GM08714 (cell line): Measurements from ENCODE around the gene REG4.
"Not testable (repeated sequence)": the region's sequence is repeated elsewhere in the genome, so short reads cannot be mapped to it uniquely, and the experiment has no call there.

Source experiments
- H3K4me3 ChIP-seq: fragments of 200-500 bp; sonication (Bioruptor generic); 2 replicates; pipeline ENCODE4 v1.5.1; 2014; ENCODE audit warnings: mild to moderate bottlenecking, low read length, inconsistent platforms
- ZNF274 ChIP-seq: IDR thresholded peaks from 2 replicates; pipeline ENCODE4 v1.6.1; 2012; ENCODE audit warnings: mild to moderate bottlenecking, low read depth, low read length

The REG4 gene

DNA sequence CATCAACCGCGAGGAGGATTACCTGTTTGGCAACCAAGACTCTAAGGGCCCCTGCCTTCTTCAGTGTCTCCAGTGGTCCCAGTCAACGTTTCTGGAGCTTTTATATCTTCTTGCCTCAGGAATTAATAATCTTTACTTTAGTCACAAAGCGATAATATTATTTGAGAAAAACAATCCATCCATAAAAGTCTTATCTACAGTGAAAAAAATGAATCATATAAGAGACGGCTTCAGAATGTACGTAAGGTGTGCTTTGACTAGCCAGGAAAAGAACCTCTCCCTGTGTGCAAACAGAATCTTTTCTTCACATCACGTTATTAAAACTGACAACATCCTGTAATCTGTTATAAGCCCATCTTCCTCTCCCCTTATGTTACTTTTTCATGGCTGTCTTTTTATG lies at the start of gene REG4:
Gene REG4 (minus strand): TSS at position 74 of the 400 bp plus-strand sequence. CDS start 2,691 bp downstream, outside the sequence.
- no peak for TF ChIP-seq ZNF274
- no peak within 1 kb of the TSS for H3K4me3 ChIP-seq

GRCh38 chr1:119859647-119860046 lies 48.4 kb upstream of the REG4 start:
- TF ChIP-seq ZNF274, result no peak
- H3K4me3 ChIP-seq, result no peak overlapping the region

- not testable (repeated sequence) for H3K4me3 ChIP-seq
Observed at GRCh38 chr1:119858556-119859214, 47.4 kb upstream of the REG4 start.

DNA sequence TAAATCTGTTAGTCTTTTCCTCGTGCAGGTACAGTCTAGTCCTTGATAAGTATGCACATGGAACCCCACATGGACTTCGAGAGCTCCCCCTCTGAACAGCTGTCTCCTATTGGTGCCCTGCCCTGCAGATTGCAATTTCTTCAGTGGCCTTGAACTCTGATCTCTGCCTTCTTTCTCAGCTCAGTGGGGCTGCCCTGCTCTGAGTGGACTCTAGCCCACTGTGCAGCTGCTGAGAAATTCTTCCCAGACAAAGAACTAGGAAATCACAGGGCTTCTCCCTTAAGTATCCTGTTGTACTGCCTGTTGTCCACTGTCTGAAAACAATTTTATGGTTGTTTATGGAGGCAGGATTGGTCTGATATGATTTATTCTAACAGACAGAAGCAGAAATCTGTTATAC lies 46.9 kb upstream of the REG4 start:
- H3K4me3 ChIP-seq, result no peak overlapping the region
- no peak for TF ChIP-seq ZNF274

GRCh38 chr1:119853155-119853554 lies 41.9 kb upstream of the REG4 start:
- TF ChIP-seq ZNF274, result no peak
- no peak overlapping the region for H3K4me3 ChIP-seq

GRCh38 chr1:119844206-119844605 lies 32.9 kb upstream of the REG4 start:
- H3K4me3 ChIP-seq, result not testable (repeated sequence)

- H3K4me3 ChIP-seq, result no peak overlapping the region
- TF ChIP-seq ZNF274, result no peak
Observed at GRCh38 chr1:119841306-119841705, 30.0 kb upstream of the REG4 start.

- H3K4me3 ChIP-seq, result no peak overlapping the region
- no peak for TF ChIP-seq ZNF274
Observed at GRCh38 chr1:119840745-119841144, 29.5 kb upstream of the REG4 start.

DNA sequence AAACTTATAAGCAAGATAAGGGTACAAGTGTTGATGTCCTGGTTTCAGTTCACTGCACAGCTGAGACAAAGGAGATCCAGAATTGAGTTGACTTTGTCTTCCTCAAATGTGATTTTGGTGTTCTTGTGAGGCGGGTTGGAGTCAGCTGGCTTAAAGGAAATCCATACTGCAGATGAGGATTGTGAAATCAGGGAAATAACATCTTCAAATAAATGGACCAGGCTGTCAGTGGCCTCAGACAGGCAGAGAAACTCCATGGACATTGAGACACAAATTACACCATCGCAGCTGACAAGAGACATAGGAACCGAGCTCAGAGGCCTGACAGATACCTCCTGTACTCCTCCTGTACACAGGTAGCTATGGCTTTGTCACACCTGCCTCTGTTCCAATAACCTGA lies 27.0 kb upstream of the REG4 start:
- TF ChIP-seq ZNF274, result no peak
- H3K4me3 ChIP-seq, result no peak overlapping the region

GRCh38 chr1:119834990-119835389 lies 23.7 kb upstream of the REG4 start:
- H3K4me3 ChIP-seq, result no peak overlapping the region
- no peak for TF ChIP-seq ZNF274

GRCh38 chr1:119831027-119831426 lies 19.8 kb upstream of the REG4 start:
- no peak overlapping the region for H3K4me3 ChIP-seq

DNA sequence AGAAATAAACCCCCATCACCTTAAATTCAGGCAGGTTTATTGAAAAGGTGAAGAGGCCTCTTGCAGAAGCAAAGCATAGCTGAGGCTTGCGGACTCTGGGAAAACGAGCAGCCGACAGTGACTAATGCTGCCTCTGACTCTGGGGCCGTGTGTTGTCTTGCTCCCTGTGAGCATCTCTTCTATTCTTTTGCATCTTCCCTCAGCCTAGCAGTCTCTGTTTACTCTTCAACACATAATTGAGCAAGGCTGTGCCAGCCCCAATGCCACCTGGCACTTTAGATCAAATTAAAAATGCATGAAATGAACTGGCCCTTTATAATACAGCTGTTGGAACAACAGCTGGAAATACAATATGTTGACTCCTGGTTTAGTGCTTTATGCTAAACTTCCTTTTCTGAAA lies 18.4 kb upstream of the REG4 start:
- no peak for TF ChIP-seq ZNF274
- no peak overlapping the region for H3K4me3 ChIP-seq

More at GRCh38 chr1:119831027-119831426, 19.8 kb upstream of the REG4 start:
- no peak for TF ChIP-seq ZNF274

- H3K4me3 ChIP-seq, result not testable (repeated sequence)
Observed at GRCh38 chr1:119829006-119829405, 17.7 kb upstream of the REG4 start.

DNA sequence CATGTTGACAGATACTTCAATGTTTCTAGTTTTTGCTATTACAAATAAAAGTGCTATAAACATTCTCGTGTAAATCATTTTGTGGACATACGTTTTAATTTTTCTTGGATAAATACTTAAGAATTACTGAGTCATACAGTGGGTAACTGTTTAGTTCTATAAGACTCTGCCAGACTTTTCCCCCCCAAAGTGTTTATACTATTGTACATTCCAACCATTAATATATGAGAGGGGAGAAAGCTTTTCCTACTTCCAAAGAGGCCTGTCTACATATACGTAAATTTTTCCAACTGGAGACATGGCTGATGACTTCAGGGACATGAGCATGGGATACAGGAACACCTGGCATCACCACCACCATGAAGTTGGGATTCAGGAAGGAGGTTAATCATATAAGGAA lies 17.0 kb upstream of the REG4 start:
- no peak overlapping the region for H3K4me3 ChIP-seq
- TF ChIP-seq ZNF274, result no peak

DNA sequence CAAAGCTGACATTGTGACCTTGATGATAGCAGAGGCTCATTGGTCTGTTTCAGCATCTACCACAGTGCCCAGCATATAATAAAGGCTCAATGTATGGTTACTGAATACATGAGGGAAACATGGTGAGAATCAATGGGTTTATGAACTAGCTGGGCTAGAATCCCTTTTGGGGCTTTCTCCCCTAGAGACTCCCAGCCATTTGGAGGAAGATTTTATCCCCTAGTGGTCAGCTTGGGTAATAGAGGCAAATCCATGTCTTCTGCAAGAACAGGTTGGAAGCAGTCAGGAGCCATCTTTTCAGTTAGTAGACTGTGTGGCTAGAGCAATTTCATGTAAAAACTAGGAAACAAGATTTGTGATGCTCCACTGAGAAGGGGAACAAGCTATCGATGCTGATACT lies 15.8 kb upstream of the REG4 start:
- no peak for TF ChIP-seq ZNF274
- no peak overlapping the region for H3K4me3 ChIP-seq

DNA sequence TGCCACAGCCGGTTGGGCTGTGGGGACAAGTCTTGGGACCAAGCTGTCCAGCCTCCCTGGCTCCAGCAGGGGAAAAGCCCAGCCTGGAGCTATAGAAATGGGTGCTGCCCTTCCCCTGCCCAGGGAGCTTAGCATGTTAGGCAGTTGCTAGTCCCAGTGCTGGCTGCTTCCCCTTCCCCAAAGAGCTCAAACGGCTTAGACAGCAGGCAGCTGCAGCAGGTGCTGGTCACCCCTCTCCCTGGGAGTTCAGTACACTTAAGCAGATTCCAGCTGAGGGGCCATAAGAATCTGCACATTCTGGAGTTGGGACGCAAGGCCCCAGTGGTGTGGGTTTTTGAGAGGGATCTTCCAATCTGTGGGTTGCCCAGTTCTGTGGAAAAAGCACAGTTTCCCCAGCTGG lies 11.1 kb upstream of the REG4 start:
- no peak overlapping the region for H3K4me3 ChIP-seq
- TF ChIP-seq ZNF274, result no peak
